Right renal pelvis (tissue), 4 donors: ENCODE measurements around the gene KRTAP25-1. TPM values are rescaled to one million over a fixed set of nuclear protein-coding genes. Genes with fewer than 3 reads are reported as not detected.

Experiments used
- DNase-seq, 4 donors: peaks; one replicate each; pipeline ENCODE4 v3.0.0-alpha.2; 2013; ENCODE audit warnings: low read depth in 4 of 4, low spot score in 3 of 4, missing footprints in 1 of 4
- polyA plus RNA-seq, 4 donors: library from polyadenylated mRNA; unstranded; fragments of 120-200 nt; gene quantifications; one replicate each; pipeline ENCODE4 v1.2.1, GENCODE V29; 2013; ENCODE audit not compliant: insufficient read length in 4 of 4

Gene KRTAP25-1
- polyA plus RNA-seq, 4 donors, result not detected

GRCh38 chr21:30251781-30252180 is 37.5 kb downstream of the KRTAP25-1 start:
- no peak for DNase-seq

- DNase-seq, result no peak
Measured at GRCh38 chr21:30249936-30250335, 39.4 kb downstream of the KRTAP25-1 start.

GRCh38 chr21:30248844-30249243 is 40.5 kb downstream of the KRTAP25-1 start:
- DNase-seq, result no peak

- no peak for DNase-seq
Measured at GRCh38 chr21:30245061-30245460, 44.3 kb downstream of the KRTAP25-1 start.

- DNase-seq, result no peak
Measured at GRCh38 chr21:30243691-30244090, 45.6 kb downstream of the KRTAP25-1 start.

- no peak for DNase-seq
Measured at GRCh38 chr21:30240661-30241060, 48.7 kb downstream of the KRTAP25-1 start.

Other genes starting within 250 kb of the KRTAP25-1 start
- gene CLDN17, start 122.7 kb downstream of the KRTAP25-1 start, polyA plus RNA-seq, result not detected
- 10 to 100 TPM; 47.7 to 87.4 (median 76.3) TPM for gene CLDN8, start 73.4 kb downstream of the KRTAP25-1 start, polyA plus RNA-seq
- not detected for gene KRTAP24-1, start 6.6 kb downstream of the KRTAP25-1 start, polyA plus RNA-seq
- not detected for gene KRTAP26-1, start 30.8 kb upstream of the KRTAP25-1 start, polyA plus RNA-seq
- gene KRTAP27-1, start 48.2 kb upstream of the KRTAP25-1 start, polyA plus RNA-seq, result not detected
- gene KRTAP23-1, start 59.1 kb upstream of the KRTAP25-1 start, polyA plus RNA-seq, result not detected
- not detected for gene KRTAP13-2, start 82.8 kb upstream of the KRTAP25-1 start, polyA plus RNA-seq
- not detected for gene KRTAP13-1, start 106.5 kb upstream of the KRTAP25-1 start, polyA plus RNA-seq
- gene KRTAP13-3, start 136.4 kb upstream of the KRTAP25-1 start, polyA plus RNA-seq, result not detected
- gene KRTAP13-4, start 140.7 kb upstream of the KRTAP25-1 start, polyA plus RNA-seq, result not detected
- not detected for gene KRTAP15-1, start 150.8 kb upstream of the KRTAP25-1 start, polyA plus RNA-seq
- not detected for gene KRTAP19-1, start 190.9 kb upstream of the KRTAP25-1 start, polyA plus RNA-seq
- gene KRTAP19-2, start 197.9 kb upstream of the KRTAP25-1 start, polyA plus RNA-seq, result not detected
- gene KRTAP19-3, start 202.5 kb upstream of the KRTAP25-1 start, polyA plus RNA-seq, result not detected
- not detected for gene KRTAP19-4, start 207.7 kb upstream of the KRTAP25-1 start, polyA plus RNA-seq
- not detected for gene KRTAP19-5, start 212.6 kb upstream of the KRTAP25-1 start, polyA plus RNA-seq